ENCODE measurements around the gene ZNF728.

- TF ChIP-seq JUND (IDR thresholded peaks at IDR 0.05) (no peak), TAF1 (conservative IDR thresholded peaks at IDR 0.05) (no peak), HNF4A (conservative IDR thresholded peaks at IDR 0.05) (no peak), GABPA (IDR thresholded peaks at IDR 0.05 in 1 of 2, conservative IDR thresholded peaks at IDR 0.05 in 1 of 2) (no peak), ZBTB33 (IDR thresholded peaks at IDR 0.05) (no peak), YY1 (IDR thresholded peaks at IDR 0.05) (no peak)
- TF ChIP-seq, protein P1, sequence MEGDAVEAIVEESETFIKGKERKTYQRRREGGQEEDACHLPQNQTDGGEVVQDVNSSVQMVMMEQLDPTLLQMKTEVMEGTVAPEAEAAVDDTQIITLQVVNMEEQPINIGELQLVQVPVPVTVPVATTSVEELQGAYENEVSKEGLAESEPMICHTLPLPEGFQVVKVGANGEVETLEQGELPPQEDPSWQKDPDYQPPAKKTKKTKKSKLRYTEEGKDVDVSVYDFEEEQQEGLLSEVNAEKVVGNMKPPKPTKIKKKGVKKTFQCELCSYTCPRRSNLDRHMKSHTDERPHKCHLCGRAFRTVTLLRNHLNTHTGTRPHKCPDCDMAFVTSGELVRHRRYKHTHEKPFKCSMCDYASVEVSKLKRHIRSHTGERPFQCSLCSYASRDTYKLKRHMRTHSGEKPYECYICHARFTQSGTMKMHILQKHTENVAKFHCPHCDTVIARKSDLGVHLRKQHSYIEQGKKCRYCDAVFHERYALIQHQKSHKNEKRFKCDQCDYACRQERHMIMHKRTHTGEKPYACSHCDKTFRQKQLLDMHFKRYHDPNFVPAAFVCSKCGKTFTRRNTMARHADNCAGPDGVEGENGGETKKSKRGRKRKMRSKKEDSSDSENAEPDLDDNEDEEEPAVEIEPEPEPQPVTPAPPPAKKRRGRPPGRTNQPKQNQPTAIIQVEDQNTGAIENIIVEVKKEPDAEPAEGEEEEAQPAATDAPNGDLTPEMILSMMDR (IDR thresholded peaks at IDR 0.05; ENCODE audit: low read depth, low read length, missing input control), result no peak
- TF ChIP-seq, protein P2, sequence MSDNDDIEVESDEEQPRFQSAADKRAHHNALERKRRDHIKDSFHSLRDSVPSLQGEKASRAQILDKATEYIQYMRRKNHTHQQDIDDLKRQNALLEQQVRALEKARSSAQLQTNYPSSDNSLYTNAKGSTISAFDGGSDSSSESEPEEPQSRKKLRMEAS (IDR thresholded peaks at IDR 0.05), result no peak
- TF ChIP-seq, protein P3, sequence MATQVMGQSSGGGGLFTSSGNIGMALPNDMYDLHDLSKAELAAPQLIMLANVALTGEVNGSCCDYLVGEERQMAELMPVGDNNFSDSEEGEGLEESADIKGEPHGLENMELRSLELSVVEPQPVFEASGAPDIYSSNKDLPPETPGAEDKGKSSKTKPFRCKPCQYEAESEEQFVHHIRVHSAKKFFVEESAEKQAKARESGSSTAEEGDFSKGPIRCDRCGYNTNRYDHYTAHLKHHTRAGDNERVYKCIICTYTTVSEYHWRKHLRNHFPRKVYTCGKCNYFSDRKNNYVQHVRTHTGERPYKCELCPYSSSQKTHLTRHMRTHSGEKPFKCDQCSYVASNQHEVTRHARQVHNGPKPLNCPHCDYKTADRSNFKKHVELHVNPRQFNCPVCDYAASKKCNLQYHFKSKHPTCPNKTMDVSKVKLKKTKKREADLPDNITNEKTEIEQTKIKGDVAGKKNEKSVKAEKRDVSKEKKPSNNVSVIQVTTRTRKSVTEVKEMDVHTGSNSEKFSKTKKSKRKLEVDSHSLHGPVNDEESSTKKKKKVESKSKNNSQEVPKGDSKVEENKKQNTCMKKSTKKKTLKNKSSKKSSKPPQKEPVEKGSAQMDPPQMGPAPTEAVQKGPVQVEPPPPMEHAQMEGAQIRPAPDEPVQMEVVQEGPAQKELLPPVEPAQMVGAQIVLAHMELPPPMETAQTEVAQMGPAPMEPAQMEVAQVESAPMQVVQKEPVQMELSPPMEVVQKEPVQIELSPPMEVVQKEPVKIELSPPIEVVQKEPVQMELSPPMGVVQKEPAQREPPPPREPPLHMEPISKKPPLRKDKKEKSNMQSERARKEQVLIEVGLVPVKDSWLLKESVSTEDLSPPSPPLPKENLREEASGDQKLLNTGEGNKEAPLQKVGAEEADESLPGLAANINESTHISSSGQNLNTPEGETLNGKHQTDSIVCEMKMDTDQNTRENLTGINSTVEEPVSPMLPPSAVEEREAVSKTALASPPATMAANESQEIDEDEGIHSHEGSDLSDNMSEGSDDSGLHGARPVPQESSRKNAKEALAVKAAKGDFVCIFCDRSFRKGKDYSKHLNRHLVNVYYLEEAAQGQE (IDR thresholded peaks at IDR 0.05), result no peak
Observed at GRCh38 chr19:23002690-23003422, at the start of gene ZNF728.
